Fibroblast of peridontal ligament (primary cell): Measurements from ENCODE around the gene SP140L.
A peak's percentile ranks its signal among the peaks of the same experiment; 100 is the strongest.
"Not testable (repeated sequence)": the region's sequence is repeated elsewhere in the genome, so short reads cannot be mapped to it uniquely, and the experiment has no call there.

Source experiments
- DNase-seq: peaks from one replicate; pipeline ENCODE4 v3.0.0-alpha.2; 2010; ENCODE audit errors: extremely low read depth

Gene SP140L

GRCh38 chr2:230362030-230362691, 35.2 kb downstream of the SP140L start:
- no peak for DNase-seq

GRCh38 chr2:230382108-230382507, 55.1 kb downstream of the SP140L start:
- no peak for DNase-seq

GRCh38 chr2:230383453-230383852, 56.5 kb downstream of the SP140L start:
- no peak for DNase-seq

GRCh38 chr2:230384986-230385385, 58.0 kb downstream of the SP140L start:
- no peak for DNase-seq

GRCh38 chr2:230394301-230394700, 67.3 kb downstream of the SP140L start:
- no peak for DNase-seq

- DNase-seq, result not testable (repeated sequence)
These were observed 71.7 kb downstream of the SP140L start for GRCh38 chr2:230398698-230399097.

GRCh38 chr2:230400041-230400440, 73.0 kb downstream of the SP140L start:
- DNase-seq, result no peak

- DNase-seq, result no peak
These were observed 73.5 kb downstream of the SP140L start for GRCh38 chr2:230400454-230400853.

GRCh38 chr2:230401026-230401425, 74.0 kb downstream of the SP140L start:
- DNase-seq, result not testable (repeated sequence)

- DNase-seq, result no peak
These were observed 76.8 kb downstream of the SP140L start for GRCh38 chr2:230403746-230404145.

GRCh38 chr2:230405824-230406223, 78.8 kb downstream of the SP140L start:
- DNase-seq, result no peak

- DNase-seq, result peak; percentile 95
These were observed 81.3 kb downstream of the SP140L start for GRCh38 chr2:230408244-230408842.

GRCh38 chr2:230409316-230409715, 82.3 kb downstream of the SP140L start:
- DNase-seq, result not testable (repeated sequence)

- DNase-seq, result no peak
These were observed 83.3 kb downstream of the SP140L start for GRCh38 chr2:230410263-230410662.

- no peak for DNase-seq
These were observed 84.0 kb downstream of the SP140L start for GRCh38 chr2:230410861-230411569.

GRCh38 chr2:230411570-230412370, 84.8 kb downstream of the SP140L start:
- DNase-seq, result peak; percentile 74

- DNase-seq, result no peak
These were observed 85.3 kb downstream of the SP140L start for GRCh38 chr2:230412371-230412711.

GRCh38 chr2:230412846-230413245, 85.9 kb downstream of the SP140L start:
- DNase-seq, result no peak

GRCh38 chr2:230413479-230413878, 86.5 kb downstream of the SP140L start:
- no peak for DNase-seq

- no peak for DNase-seq
These were observed 87.3 kb downstream of the SP140L start for GRCh38 chr2:230414302-230414701.

GRCh38 chr2:230416061-230416721, 89.2 kb downstream of the SP140L start, which contains the start of gene SP100:
Gene SP100, plus strand, starts transcription at chr2:230416201. Its CDS starts 96 bp downstream, at chr2:230416297.
- DNase-seq, result peak; percentile 86

- DNase-seq, result no peak
These were observed 90.4 kb downstream of the SP140L start for GRCh38 chr2:230417436-230417835.
